HepG2 (cell line): ENCODE data around the gene EGFR. TPM values are rescaled to one million over a fixed set of nuclear protein-coding genes. Genes with fewer than 3 reads are reported as not detected.
A peak's percentile ranks its signal among the peaks of the same experiment; 100 is the strongest.

Experiments
- ARNT2 ChIP-seq: sonication (generic); formaldehyde crosslinking; IDR thresholded peaks from 2 replicates; pipeline ENCODE4 v1.8.0; 2022; ENCODE audit warnings: mild to moderate bottlenecking, low read depth, missing genetic modification reagents, moderate library complexity
- ATRX ChIP-seq: sonication (generic); formaldehyde crosslinking; IDR thresholded peaks from 2 replicates; pipeline ENCODE4 v1.4.0; 2020; ENCODE audit warnings: missing genetic modification reagents, borderline replicate concordance
- EHMT2 ChIP-seq: fragments of 200-600 bp; sonication (generic); IDR thresholded peaks from 2 replicates; pipeline ENCODE4 v1.7.0; 2017; ENCODE audit warnings: antibody characterized with exemption, low read depth, low read length, borderline replicate concordance
- ETV6 ChIP-seq: sonication (generic); formaldehyde crosslinking; conservative IDR thresholded peaks from 2 replicates; pipeline ENCODE4 v1.4.0; 2020; ENCODE audit warnings: missing genetic modification reagents
- HDAC6 ChIP-seq: fragments of 200-600 bp; sonication (generic); IDR thresholded peaks from 2 replicates; pipeline ENCODE4 v1.7.0; 2017; ENCODE audit warnings: mild to moderate bottlenecking, antibody characterized with exemption, low read length, low read depth
- HOXA5 ChIP-seq: sonication (generic); formaldehyde crosslinking; IDR thresholded peaks from 2 replicates; pipeline ENCODE4 v1.4.0; 2020; ENCODE audit warnings: missing genetic modification reagents
- IRF2 ChIP-seq: IDR thresholded peaks from 2 replicates; pipeline ENCODE4 v1.6.1; 2018; ENCODE audit warnings: missing genetic modification reagents, missing compliant biosample characterization
- MEIS2 ChIP-seq: sonication (generic); formaldehyde crosslinking; IDR thresholded peaks from 2 replicates; pipeline ENCODE4 v1.9.0; 2021; ENCODE audit warnings: mild to moderate bottlenecking, missing genetic modification reagents
- PHF8 ChIP-seq: sonication (generic); formaldehyde crosslinking; IDR thresholded peaks from 2 replicates; pipeline ENCODE4 v1.5.0; 2020; ENCODE audit warnings: missing genetic modification reagents
- PLRG1 ChIP-seq: fragments of 450-650 bp; conservative IDR thresholded peaks from 2 replicates; pipeline ENCODE4 v1.6.1; 2016
- RAD21 ChIP-seq: fragments of 450-650 bp; formaldehyde crosslinking; IDR thresholded peaks from 2 replicates; pipeline ENCODE4 v1.5.0; 2020; ENCODE audit warnings: mild to moderate bottlenecking
- SRY ChIP-seq: sonication (generic); formaldehyde crosslinking; IDR thresholded peaks from 2 replicates; pipeline ENCODE4 v1.8.0; 2022; ENCODE audit warnings: mild to moderate bottlenecking, missing genetic modification reagents
- STAG1 ChIP-seq: sonication (generic); formaldehyde crosslinking; IDR thresholded peaks from 2 replicates; pipeline ENCODE4 v1.4.0; 2020; ENCODE audit warnings: missing genetic modification reagents
- TCF7 ChIP-seq: sonication (generic); IDR thresholded peaks from 2 replicates; pipeline ENCODE4 v1.6.1; 2016; ENCODE audit warnings: antibody characterized with exemption, low read depth
- YY1 ChIP-seq: IDR thresholded peaks from 2 replicates; pipeline ENCODE4 v1.6.1; 2011; ENCODE audit warnings: low read length, low read depth, moderate library complexity, mild to moderate bottlenecking; ENCODE audit not compliant: insufficient read depth, insufficient replicate concordance
- ZGPAT ChIP-seq: IDR thresholded peaks from 2 replicates; pipeline ENCODE4 v1.6.1; 2016; ENCODE audit warnings: mild to moderate bottlenecking
- ZNF180 ChIP-seq: sonication (generic); formaldehyde crosslinking; IDR thresholded peaks from 2 replicates; pipeline ENCODE4 v1.4.0; 2020; ENCODE audit warnings: low read depth, missing genetic modification reagents, borderline replicate concordance
- ZNF24 ChIP-seq: fragments of 450-650 bp; IDR thresholded peaks from 2 replicates; pipeline ENCODE4 v1.6.1; 2017; ENCODE audit warnings: antibody characterized with exemption, mild to moderate bottlenecking
- ZNF280B ChIP-seq: sonication (generic); formaldehyde crosslinking; IDR thresholded peaks from 2 replicates; pipeline ENCODE4 v1.5.0; 2020; ENCODE audit warnings: missing genetic modification reagents, mild to moderate bottlenecking, borderline replicate concordance
- ZNF326 ChIP-seq: sonication (generic); formaldehyde crosslinking; IDR thresholded peaks from 2 replicates; pipeline ENCODE4 v1.4.0; 2020; ENCODE audit warnings: missing genetic modification reagents, borderline replicate concordance
- ZNF747 ChIP-seq: sonication (generic); formaldehyde crosslinking; IDR thresholded peaks from 2 replicates; pipeline ENCODE4 v1.8.1; 2023; ENCODE audit warnings: missing genetic modification reagents, mild to moderate bottlenecking, borderline replicate concordance
- ZSCAN21 ChIP-seq: sonication (generic); formaldehyde crosslinking; IDR thresholded peaks from 2 replicates; pipeline ENCODE4 v1.8.0; 2022; ENCODE audit warnings: mild to moderate bottlenecking, missing genetic modification reagents, moderate library complexity, borderline replicate concordance
- ZSCAN31 ChIP-seq: sonication (generic); formaldehyde crosslinking; IDR thresholded peaks from 2 replicates; pipeline ENCODE4 v1.5.0; 2020; ENCODE audit warnings: low read depth, mild to moderate bottlenecking, missing genetic modification reagents
- polyA plus RNA-seq, 8 experiments: library from polyadenylated mRNA; depleted of rRNA in 3 of 8; stranded (reverse) in 7 of 8; unstranded in 1 of 8; fragments of >200 nt; fragmentation: Illumina TruSeq in 4 of 8; extraction: Trizol in 4 of 8; gene quantifications; 2 replicates each; pipeline versions ENCODE4 v1.2.1 to v1.2.3, GENCODE V29; 2011 to 2016; ENCODE audit warnings: low read depth in 4 of 8, missing spikeins in 1 of 8, mixed read lengths in 1 of 8; ENCODE audit not compliant: insufficient read depth in 1 of 8
- total RNA-seq, 5 experiments: library from RNA; depleted of rRNA; stranded (reverse); fragments of >200 nt; fragmentation: Illumina TruSeq; extraction: Trizol; gene quantifications; 2 replicates each; pipeline ENCODE4 v1.2.3, GENCODE V29; 2016; ENCODE audit warnings: low read depth in 1 of 5
- TF ChIP-seq, protein P1 (sequence below): sonication (generic); formaldehyde crosslinking; IDR thresholded peaks from 2 replicates; pipeline ENCODE4 v1.5.0; 2020; ENCODE audit warnings: mild to moderate bottlenecking, missing genetic modification reagents
- TF ChIP-seq, protein P2 (sequence below): sonication (generic); formaldehyde crosslinking; IDR thresholded peaks from 2 replicates; pipeline ENCODE4 v1.8.1; 2023; ENCODE audit warnings: mild to moderate bottlenecking, missing genetic modification reagents

Gene EGFR
- total and polyA plus RNA-seq, 2 of the 13 experiments (the other 11 are each of a cell fraction or from before 2014, with no cell fraction given), result 7.0 to 10.0 TPM

- 0 out of 2 replicates have a peak, but pooled peaks have one; percentile 10 for TF ChIP-seq PHF8 (CRISPR knock-in tag)
- no peak for TF ChIP-seq IRF2 (CRISPR knock-in tag)
- TF ChIP-seq ZSCAN21 (CRISPR knock-in tag), result peak; percentile 26; the same call in 1 of the 2 replicates
- no peak for TF ChIP-seq ARNT2 (CRISPR knock-in tag)
- 0 out of 2 replicates have a peak, but pooled peaks have one; percentile 38 for TF ChIP-seq HOXA5 (CRISPR knock-in tag)
- no peak for TF ChIP-seq ZNF24
- TF ChIP-seq PLRG1, result no peak
- no peak for TF ChIP-seq STAG1 (CRISPR knock-in tag)
- no peak for TF ChIP-seq TCF7
- no peak for TF ChIP-seq ATRX (CRISPR knock-in tag)
- TF ChIP-seq RAD21 (CRISPR knock-in tag), result no peak
- no peak for TF ChIP-seq HDAC6
- no peak for TF ChIP-seq ZNF180 (CRISPR knock-in tag)
- TF ChIP-seq YY1, result no peak
- peak; percentile 44; the same call in 1 of the 2 replicates for TF ChIP-seq ZGPAT (CRISPR knock-in tag)
- no peak for TF ChIP-seq ETV6 (CRISPR knock-in tag)
- TF ChIP-seq EHMT2, result no peak
- no peak for TF ChIP-seq MEIS2 (CRISPR knock-in tag)
- TF ChIP-seq, protein P1, sequence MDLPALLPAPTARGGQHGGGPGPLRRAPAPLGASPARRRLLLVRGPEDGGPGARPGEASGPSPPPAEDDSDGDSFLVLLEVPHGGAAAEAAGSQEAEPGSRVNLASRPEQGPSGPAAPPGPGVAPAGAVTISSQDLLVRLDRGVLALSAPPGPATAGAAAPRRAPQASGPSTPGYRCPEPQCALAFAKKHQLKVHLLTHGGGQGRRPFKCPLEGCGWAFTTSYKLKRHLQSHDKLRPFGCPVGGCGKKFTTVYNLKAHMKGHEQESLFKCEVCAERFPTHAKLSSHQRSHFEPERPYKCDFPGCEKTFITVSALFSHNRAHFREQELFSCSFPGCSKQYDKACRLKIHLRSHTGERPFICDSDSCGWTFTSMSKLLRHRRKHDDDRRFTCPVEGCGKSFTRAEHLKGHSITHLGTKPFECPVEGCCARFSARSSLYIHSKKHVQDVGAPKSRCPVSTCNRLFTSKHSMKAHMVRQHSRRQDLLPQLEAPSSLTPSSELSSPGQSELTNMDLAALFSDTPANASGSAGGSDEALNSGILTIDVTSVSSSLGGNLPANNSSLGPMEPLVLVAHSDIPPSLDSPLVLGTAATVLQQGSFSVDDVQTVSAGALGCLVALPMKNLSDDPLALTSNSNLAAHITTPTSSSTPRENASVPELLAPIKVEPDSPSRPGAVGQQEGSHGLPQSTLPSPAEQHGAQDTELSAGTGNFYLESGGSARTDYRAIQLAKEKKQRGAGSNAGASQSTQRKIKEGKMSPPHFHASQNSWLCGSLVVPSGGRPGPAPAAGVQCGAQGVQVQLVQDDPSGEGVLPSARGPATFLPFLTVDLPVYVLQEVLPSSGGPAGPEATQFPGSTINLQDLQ, result no peak
- TF ChIP-seq ZNF326 (CRISPR knock-in tag), result no peak
- TF ChIP-seq SRY (CRISPR knock-in tag), result no peak; the same call in 1 of the 2 replicates
- TF ChIP-seq, protein P2, sequence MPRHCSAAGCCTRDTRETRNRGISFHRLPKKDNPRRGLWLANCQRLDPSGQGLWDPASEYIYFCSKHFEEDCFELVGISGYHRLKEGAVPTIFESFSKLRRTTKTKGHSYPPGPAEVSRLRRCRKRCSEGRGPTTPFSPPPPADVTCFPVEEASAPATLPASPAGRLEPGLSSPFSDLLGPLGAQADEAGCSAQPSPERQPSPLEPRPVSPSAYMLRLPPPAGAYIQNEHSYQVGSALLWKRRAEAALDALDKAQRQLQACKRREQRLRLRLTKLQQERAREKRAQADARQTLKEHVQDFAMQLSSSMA (CRISPR knock-in tag), result no peak
- TF ChIP-seq ZNF747 (CRISPR knock-in tag), result no peak
- peak; percentile 32; the same call in 1 of the 2 replicates for TF ChIP-seq ZSCAN31 (CRISPR knock-in tag)
- TF ChIP-seq ZNF280B (CRISPR knock-in tag), result no peak
Observed at GRCh38 chr7:55019691-55020465, 1.1 kb downstream of the EGFR start (continued).
